ENCODE data around the gene BEST2.

The BEST2 gene

GRCh38 chr19:12751635-12752034, at the start of gene BEST2:
TSS of gene BEST2 (plus strand) at chr19:12751791. CDS start at chr19:12752593, 802 bp downstream.
- Histone ChIP-seq H3K4me2 (ENCODE audit: low read length) (no peak within 1 kb of the TSS), H4K20me1 (ENCODE audit: insufficient read depth, low read length) (no peaks in the 10 kb centered on the region), H3K27me3 (ENCODE audit: insufficient read depth, low read length) (peaks cover 6% of the 10 kb centered on the region; the same call in 1 of the 2 replicates), H3K4me3 (ENCODE audit: low read depth, low read length, poor library complexity, severe bottlenecking) (no peak within 1 kb of the TSS), H3K9me3 (ENCODE audit: low read length) (peaks cover 9% of the 10 kb centered on the region; the same call in 1 of the 2 replicates), H3F3A (ENCODE audit: insufficient read depth, low read length) (no peaks in the 10 kb centered on the region), H2AFZ (ENCODE audit: low read length) (no peak within 1 kb of the TSS), H3K79me2 (ENCODE audit: insufficient read depth, low read length) (no peaks in the 10 kb centered on the region), H3K4me1 (ENCODE audit: insufficient read depth, low read length, severe bottlenecking) (no peaks in the 10 kb centered on the region), H3K9ac (ENCODE audit: low read length) (no peak within 1 kb of the TSS), H3K27ac (ENCODE audit: low read depth, low read length, poor library complexity, severe bottlenecking) (no peak within 1 kb of the TSS), H3K9me2 (ENCODE audit: low read depth, low read length) (no peaks in the 10 kb centered on the region), H3K36me3 (ENCODE audit: insufficient read depth, low read length) (peaks cover 18% of the 10 kb centered on the region)
- TF ChIP-seq EZH2 (IDR thresholded peaks at IDR 0.05; ENCODE audit: borderline replicate concordance, low read length) (no peak), CTCF (IDR thresholded peaks at IDR 0.05; ENCODE audit: low read length) (no peak)

- H3K4me3 ChIP-seq (ENCODE audit: low read depth, low read length, poor library complexity, severe bottlenecking): no peak overlapping the region
- peaks cover 88% of the 10 kb centered on the region for H3K36me3 ChIP-seq (ENCODE audit: insufficient read depth, low read length)
- no peak overlapping the region for H3K9ac ChIP-seq (ENCODE audit: low read length)
- H3K4me2 ChIP-seq (ENCODE audit: low read length): no peak overlapping the region
- H3K9me2 ChIP-seq (ENCODE audit: low read depth, low read length): no peaks in the 10 kb centered on the region
- no peaks in the 10 kb centered on the region for H3K9me3 ChIP-seq (ENCODE audit: low read length)
- H3K4me1 ChIP-seq (ENCODE audit: insufficient read depth, low read length, severe bottlenecking): no peaks in the 10 kb centered on the region
- no peak overlapping the region for H3K27ac ChIP-seq (ENCODE audit: low read depth, low read length, poor library complexity, severe bottlenecking)
- H4K20me1 ChIP-seq (ENCODE audit: insufficient read depth, low read length): no peaks in the 10 kb centered on the region
- H2AFZ ChIP-seq (ENCODE audit: low read length): no peak overlapping the region
- TF ChIP-seq EZH2 (IDR thresholded peaks at IDR 0.05; ENCODE audit: borderline replicate concordance, low read length): no peak
- no peak for TF ChIP-seq CTCF (IDR thresholded peaks at IDR 0.05; ENCODE audit: low read length)
- no peaks in the 10 kb centered on the region for H3K27me3 ChIP-seq (ENCODE audit: insufficient read depth, low read length)
- H3K79me2 ChIP-seq (ENCODE audit: insufficient read depth, low read length): no peaks in the 10 kb centered on the region
- no peaks in the 10 kb centered on the region for H3F3A ChIP-seq (ENCODE audit: insufficient read depth, low read length)
Measured at GRCh38 chr19:12703046-12703445, 48.5 kb upstream of the BEST2 start.

- Histone ChIP-seq H4K20me1 (ENCODE audit: insufficient read depth, low read length) (no peaks in the 10 kb centered on the region), H3F3A (ENCODE audit: insufficient read depth, low read length) (no peaks in the 10 kb centered on the region), H3K79me2 (ENCODE audit: insufficient read depth, low read length) (no peaks in the 10 kb centered on the region), H3K27ac (ENCODE audit: low read depth, low read length, poor library complexity, severe bottlenecking) (no peak overlapping the region), H2AFZ (ENCODE audit: low read length) (no peak overlapping the region), H3K4me1 (ENCODE audit: insufficient read depth, low read length, severe bottlenecking) (no peaks in the 10 kb centered on the region), H3K9me2 (ENCODE audit: low read depth, low read length) (no peaks in the 10 kb centered on the region), H3K9ac (ENCODE audit: low read length) (no peak overlapping the region), H3K9me3 (ENCODE audit: low read length) (no peaks in the 10 kb centered on the region), H3K4me2 (ENCODE audit: low read length) (no peak overlapping the region), H3K36me3 (ENCODE audit: insufficient read depth, low read length) (peaks cover 93% of the 10 kb centered on the region), H3K4me3 (ENCODE audit: low read depth, low read length, poor library complexity, severe bottlenecking) (no peak overlapping the region), H3K27me3 (ENCODE audit: insufficient read depth, low read length) (no peaks in the 10 kb centered on the region)
- TF ChIP-seq EZH2 (IDR thresholded peaks at IDR 0.05; ENCODE audit: borderline replicate concordance, low read length) (no peak), CTCF (IDR thresholded peaks at IDR 0.05; ENCODE audit: low read length) (no peak)
Measured at GRCh38 chr19:12705169-12705568, 46.4 kb upstream of the BEST2 start.

Measured in OCI-LY1 (cell line).